Loucy (cell line): ENCODE data around the gene CAVIN1.

Source experiments
- EZH2phosphoT487 ChIP-seq: fragments of 200-600 bp; IDR thresholded peaks from 2 replicates; pipeline ENCODE4 v1.6.1; 2018; ENCODE audit warnings: antibody characterized with exemption, mild to moderate bottlenecking, moderate library complexity, borderline replicate concordance
- TF ChIP-seq, protein P1 (sequence below): fragments of 200-600 bp; sonication (generic); conservative IDR thresholded peaks from 2 replicates; pipeline ENCODE4 v1.5.1; 2014; ENCODE audit warnings: mild to moderate bottlenecking, antibody characterized with exemption, low read length

DNA sequence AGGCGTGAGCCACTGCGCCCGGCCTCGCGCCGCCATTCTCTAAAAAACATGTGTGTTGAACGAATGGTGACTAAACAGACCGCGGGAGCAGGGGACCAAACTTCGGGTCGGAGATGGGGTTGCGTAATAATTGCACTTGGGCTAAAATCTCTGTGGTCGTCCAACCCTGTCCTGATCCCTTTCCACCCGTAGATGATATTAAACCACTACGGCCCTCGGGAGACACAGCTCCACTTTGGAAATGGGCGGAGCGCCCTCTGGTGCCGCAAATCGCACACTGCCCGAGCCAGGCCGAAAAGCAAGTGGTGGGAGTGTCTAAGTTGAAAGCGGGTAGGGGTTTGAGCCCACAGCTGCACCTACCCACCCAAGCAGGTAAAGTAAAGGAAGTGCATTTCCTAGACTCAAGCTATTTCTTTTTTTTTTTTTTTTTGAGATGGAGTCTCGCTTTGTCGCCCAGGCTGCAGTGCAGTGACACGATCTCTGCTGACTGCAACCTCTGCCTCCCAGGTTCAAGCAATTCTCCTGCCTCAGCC is 17.0 kb downstream of the CAVIN1 start:
- TF ChIP-seq, protein P1, sequence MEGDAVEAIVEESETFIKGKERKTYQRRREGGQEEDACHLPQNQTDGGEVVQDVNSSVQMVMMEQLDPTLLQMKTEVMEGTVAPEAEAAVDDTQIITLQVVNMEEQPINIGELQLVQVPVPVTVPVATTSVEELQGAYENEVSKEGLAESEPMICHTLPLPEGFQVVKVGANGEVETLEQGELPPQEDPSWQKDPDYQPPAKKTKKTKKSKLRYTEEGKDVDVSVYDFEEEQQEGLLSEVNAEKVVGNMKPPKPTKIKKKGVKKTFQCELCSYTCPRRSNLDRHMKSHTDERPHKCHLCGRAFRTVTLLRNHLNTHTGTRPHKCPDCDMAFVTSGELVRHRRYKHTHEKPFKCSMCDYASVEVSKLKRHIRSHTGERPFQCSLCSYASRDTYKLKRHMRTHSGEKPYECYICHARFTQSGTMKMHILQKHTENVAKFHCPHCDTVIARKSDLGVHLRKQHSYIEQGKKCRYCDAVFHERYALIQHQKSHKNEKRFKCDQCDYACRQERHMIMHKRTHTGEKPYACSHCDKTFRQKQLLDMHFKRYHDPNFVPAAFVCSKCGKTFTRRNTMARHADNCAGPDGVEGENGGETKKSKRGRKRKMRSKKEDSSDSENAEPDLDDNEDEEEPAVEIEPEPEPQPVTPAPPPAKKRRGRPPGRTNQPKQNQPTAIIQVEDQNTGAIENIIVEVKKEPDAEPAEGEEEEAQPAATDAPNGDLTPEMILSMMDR = peak; percentile 89
- no peak for TF ChIP-seq EZH2phosphoT487
